H1 (cell line): ENCODE results near the gene CDT1. TPM values are rescaled to one million over a fixed set of nuclear protein-coding genes. Genes with fewer than 3 reads are reported as not detected.

Source experiments
- CTCF ChIA-PET: fragments of 300-600 bp; sonication (Branson Sonifier 250); formaldehyde crosslinking; loops from one replicate; lab custom pipeline; 2021; ENCODE audit not compliant: partially characterized antibody; lab: Charles Lee
- POLR2A ChIA-PET: fragments of 300-600 bp; sonication (Branson Sonifier 250); formaldehyde crosslinking; loops from one replicate; lab custom pipeline; 2021; ENCODE audit warnings: inconsistent platforms; ENCODE audit not compliant: partially characterized antibody; lab: Charles Lee
- DNase-seq, 2 experiments: peaks; one replicate each; pipeline versions ENCODE4 v3.0.0 to v3.0.0-alpha.2; 2010 to 2022; ENCODE audit warnings: low spot score in 2 of 2, low read depth in 1 of 2, mixed read lengths in 1 of 2
- FAIRE-seq: peaks from 2 replicates; lab custom pipeline; 2011; peaks lifted over from hg19 to GRCh38; lab: Jason Lieb, UNC
- H2AFZ ChIP-seq: 2 replicates; pipeline ENCODE4 v1.8.1; 2012; ENCODE audit warnings: low read length, inconsistent platforms
- H2AK5ac ChIP-seq: 2 replicates; pipeline ENCODE4 v1.6.1; 2013; ENCODE audit warnings: low read depth, low read length
- H2BK120ac ChIP-seq: replicated peaks from 2 replicates; pipeline ENCODE3; 2013; ENCODE audit warnings: low read depth, low read length, inconsistent platforms
- H2BK12ac ChIP-seq: 2 replicates; pipeline ENCODE4 v1.6.1; 2013; ENCODE audit warnings: low read depth, low read length
- H2BK15ac ChIP-seq: 2 replicates; pipeline ENCODE4 v1.6.1; 2013; ENCODE audit warnings: low read length
- H2BK20ac ChIP-seq: 2 replicates; pipeline ENCODE4 v1.6.1; 2013; ENCODE audit warnings: low read length
- H2BK5ac ChIP-seq: 2 replicates; pipeline ENCODE4 v1.6.1; 2013; ENCODE audit warnings: low read depth, low read length
- H3K14ac ChIP-seq: 2 replicates; pipeline ENCODE4 v1.6.1; 2013; ENCODE audit warnings: inconsistent platforms; ENCODE audit not compliant: insufficient read length
- H3K18ac ChIP-seq: 2 replicates; pipeline ENCODE4 v1.6.1; 2013; ENCODE audit warnings: low read length; ENCODE audit errors: extremely low read depth
- H3K23ac ChIP-seq: 2 replicates; pipeline ENCODE4 v1.6.1; 2013; ENCODE audit warnings: inconsistent platforms; ENCODE audit not compliant: insufficient read length
- H3K23me2 ChIP-seq: 2 replicates; pipeline ENCODE4 v1.6.1; 2013; ENCODE audit warnings: low read depth, low read length
- H3K27ac ChIP-seq: 2 replicates; pipeline ENCODE4 v1.6.1; 2011; ENCODE audit warnings: low read depth, low read length, inconsistent platforms
- H3K27me3 ChIP-seq, 4 experiments: replicated peaks in 1 of 4; 1 replicate in 1 of 4; 2 replicates in 3 of 4; pipeline versions ENCODE4 v1.6.1 to v1.8.1; 2011 to 2013; ENCODE audit warnings: low read length in 3 of 4, mild to moderate bottlenecking in 3 of 4, inconsistent platforms in 2 of 4, mixed read lengths in 2 of 4, moderate library complexity in 1 of 4; ENCODE audit not compliant: control insufficient read depth in 3 of 4, insufficient read depth in 3 of 4; ENCODE audit errors: extremely low read depth in 1 of 4
- H3K36me3 ChIP-seq, 4 experiments: 2 replicates each; pipeline versions ENCODE4 v1.6.1 to v1.8.1; 2011 to 2013; ENCODE audit warnings: mild to moderate bottlenecking in 4 of 4, low read length in 3 of 4, moderate library complexity in 2 of 4, control low read depth in 1 of 4, inconsistent platforms in 1 of 4; ENCODE audit not compliant: insufficient read depth in 4 of 4, control insufficient read depth in 2 of 4
- H3K4ac ChIP-seq: replicated peaks from 2 replicates; pipeline ENCODE3; 2013; ENCODE audit warnings: low read length, low read depth, mixed read lengths, inconsistent platforms; ENCODE audit not compliant: insufficient read length
- H3K4me1 ChIP-seq, 4 experiments: replicated peaks in 1 of 4; 1 replicate in 1 of 4; 2 replicates in 3 of 4; pipeline versions ENCODE4 v1.6.1 to v1.8.1; 2011 to 2013; ENCODE audit warnings: low read length in 3 of 4, inconsistent platforms in 2 of 4, mixed read lengths in 1 of 4; ENCODE audit not compliant: insufficient read depth in 4 of 4, control insufficient read depth in 3 of 4
- H3K4me2 ChIP-seq, 2 experiments: 2 replicates each; pipeline versions ENCODE4 v1.6.1 to v1.8.1; 2011 to 2013; ENCODE audit warnings: low read depth in 2 of 2, low read length in 2 of 2, control low read depth in 1 of 2, inconsistent platforms in 1 of 2, mild to moderate bottlenecking in 1 of 2; ENCODE audit not compliant: insufficient read depth in 1 of 2
- H3K4me3 ChIP-seq, 4 experiments: fragments of 200-600, 300-600 bp in 1 of 4; sonication (generic), shearing (Covaris generic), sonication (Bioruptor Twin) in 1 of 4; 2 replicates each; pipeline versions ENCODE4 v1.5.1 to v1.8.1; 2011 to 2016; ENCODE audit warnings: low read length in 4 of 4, low read depth in 3 of 4, control low read depth in 2 of 4, inconsistent platforms in 2 of 4, mild to moderate bottlenecking in 2 of 4, mixed read lengths in 1 of 4, moderate library complexity in 1 of 4; ENCODE audit not compliant: insufficient read depth in 2 of 4; ENCODE audit errors: extremely low read depth in 1 of 4
- H3K56ac ChIP-seq: replicated peaks from 2 replicates; pipeline ENCODE3; 2013; ENCODE audit warnings: low read depth, mild to moderate bottlenecking, mixed read lengths, low read length, inconsistent platforms; ENCODE audit not compliant: insufficient read length
- H3K79me1 ChIP-seq: 2 replicates; pipeline ENCODE4 v1.6.1; 2013; ENCODE audit warnings: low read depth, low read length, control low read depth
- H3K79me2 ChIP-seq, 2 experiments: 2 replicates each; pipeline versions ENCODE4 v1.6.1 to v1.8.1; 2012 to 2013; ENCODE audit warnings: low read length in 2 of 2, mild to moderate bottlenecking in 2 of 2, inconsistent platforms in 1 of 2; ENCODE audit not compliant: insufficient read depth in 2 of 2, control insufficient read depth in 1 of 2
- H3K9ac ChIP-seq, 4 experiments: replicated peaks in 1 of 4; 1 replicate in 1 of 4; 2 replicates in 3 of 4; pipeline versions ENCODE4 v1.6.1 to v1.8.1; 2011 to 2013; ENCODE audit warnings: low read depth in 3 of 4, low read length in 3 of 4, control low read depth in 2 of 4, mild to moderate bottlenecking in 2 of 4, moderate library complexity in 2 of 4, inconsistent platforms in 1 of 4; ENCODE audit errors: extremely low read depth in 1 of 4
- H3K9me3 ChIP-seq, 2 experiments: 2 replicates each; pipeline versions ENCODE4 v1.6.1 to v1.8.1; 2012 to 2013; ENCODE audit warnings: mild to moderate bottlenecking in 2 of 2, moderate library complexity in 2 of 2, control low read depth in 1 of 2, inconsistent platforms in 1 of 2, low read depth in 1 of 2, low read length in 1 of 2, mixed read lengths in 1 of 2; ENCODE audit not compliant: insufficient read depth in 2 of 2
- H4K20me1 ChIP-seq, 2 experiments: replicated peaks in 1 of 2; 2 replicates each; pipeline versions ENCODE3 to v1.8.1; 2011 to 2013; ENCODE audit warnings: inconsistent platforms in 2 of 2, low read length in 2 of 2, mild to moderate bottlenecking in 1 of 2; ENCODE audit not compliant: insufficient read depth in 2 of 2, control insufficient read depth in 1 of 2
- H4K5ac ChIP-seq: 2 replicates; pipeline ENCODE4 v1.6.1; 2013; ENCODE audit warnings: low read length, low read depth, mixed read lengths, inconsistent platforms; ENCODE audit not compliant: insufficient read length
- H4K8ac ChIP-seq: 2 replicates; pipeline ENCODE4 v1.8.0; 2013; ENCODE audit warnings: mild to moderate bottlenecking, moderate library complexity, low read length, inconsistent platforms; ENCODE audit not compliant: insufficient read depth; ENCODE audit errors: extremely low read depth
- H4K91ac ChIP-seq: replicated peaks from 2 replicates; pipeline ENCODE3; 2013; ENCODE audit warnings: low read length, mixed read lengths, inconsistent platforms; ENCODE audit not compliant: insufficient read length
- ASH2L ChIP-seq: fragments of 200-600, 300-600 bp; sonication (generic); IDR thresholded peaks from one replicate; pipeline ENCODE4 v1.7.1; 2017; ENCODE audit warnings: low read length
- CBX8 ChIP-seq: fragments of 300-800, 300-1000 bp; sonication (generic); IDR thresholded peaks from 2 replicates; pipeline ENCODE4 v1.7.1; 2016; ENCODE audit warnings: low read depth, low read length, borderline replicate concordance
- CEBPB ChIP-seq: IDR thresholded peaks from 2 replicates; pipeline ENCODE4 v1.6.1; 2012; ENCODE audit warnings: low read depth, low read length
- EGR1 ChIP-seq: IDR thresholded peaks from 2 replicates; pipeline ENCODE4 v1.6.1; 2011; ENCODE audit warnings: low read depth, low read length, borderline replicate concordance
- FOSL1 ChIP-seq: IDR thresholded peaks from 2 replicates; pipeline ENCODE4 v1.6.1; 2011; ENCODE audit warnings: mild to moderate bottlenecking, low read depth, low read length, moderate library complexity; ENCODE audit not compliant: insufficient read depth
- PHF8 ChIP-seq: fragments of 200-600 bp; sonication (generic); conservative IDR thresholded peaks from 2 replicates; pipeline ENCODE4 v1.7.1; 2012; ENCODE audit warnings: low read depth, mild to moderate bottlenecking, inconsistent platforms, low read length, moderate library complexity
- POLR2A ChIP-seq, 2 experiments: IDR thresholded peaks; 1 replicate in 1 of 2; 2 replicates in 1 of 2; pipeline ENCODE4 v1.6.1; 2011; ENCODE audit warnings: low read depth in 2 of 2, low read length in 2 of 2, mild to moderate bottlenecking in 2 of 2; ENCODE audit errors: control extremely low read depth in 1 of 2
- RXRA ChIP-seq: IDR thresholded peaks from 2 replicates; pipeline ENCODE4 v1.6.1; 2011; ENCODE audit warnings: low read depth, mild to moderate bottlenecking, low read length, moderate library complexity; ENCODE audit not compliant: insufficient read depth
- SAP30 ChIP-seq: fragments of 300-600 bp; sonication (generic); IDR thresholded peaks from 2 replicates; pipeline ENCODE4 v1.7.1; 2012; ENCODE audit warnings: low read length, moderate library complexity, mild to moderate bottlenecking, inconsistent platforms; ENCODE audit not compliant: insufficient read depth, insufficient replicate concordance
- TCF12 ChIP-seq: IDR thresholded peaks from 2 replicates; pipeline ENCODE4 v1.6.1; 2011; ENCODE audit warnings: low read depth, mild to moderate bottlenecking, low read length
- WGBS, 2 experiments: shearing (Covaris generic) in 1 of 2; methylation state at CpG; one replicate each; pipeline versions ENCODE4 v1.1.6 to v1.1.7; 2013 to 2015; ENCODE audit warnings: low lambda C conversion rate in 2 of 2, mixed read lengths in 2 of 2, inconsistent platforms in 1 of 2, low coverage in 1 of 2, missing lambda C conversion rate in 1 of 2; ENCODE audit not compliant: insufficient replicate concordance in 2 of 2, insufficient coverage in 1 of 2, insufficient read length in 1 of 2; ENCODE audit errors: extremely low coverage in 1 of 2, missing lambda C conversion rate in 1 of 2; 5-methylcytosine and 5-hydroxymethylcytosine counted together
- polyA plus RNA-seq, 7 experiments: library from polyadenylated mRNA; depleted of rRNA in 3 of 7; stranded (reverse) in 5 of 7; unstranded in 2 of 7; fragments of >200 nt in 5 of 7; fragments of 200-250 nt in 2 of 7; gene quantifications; 1 replicate in 5 of 7; 2 replicates in 1 of 7; 4 replicates in 1 of 7; pipeline versions ENCODE4 v1.2.1 to v1.2.3, GENCODE V29; 2011 to 2013; ENCODE audit warnings: missing spikeins in 2 of 7, mixed read lengths in 2 of 7
- total RNA-seq: library from RNA; stranded (reverse); fragmentation: NEBNext Ultra II Directional; extraction: Animal tissue kit (Norgen Biotek cat#: 25700); gene quantifications from 2 replicates; pipeline ENCODE4 v1.2.1, GENCODE V29; 2021

CDT1 gene
- total and polyA plus RNA-seq, 2 of the 8 experiments (the other 6 are each of a cell fraction or from before 2014, with no cell fraction given): 76.7 to 95.4 TPM

DNA sequence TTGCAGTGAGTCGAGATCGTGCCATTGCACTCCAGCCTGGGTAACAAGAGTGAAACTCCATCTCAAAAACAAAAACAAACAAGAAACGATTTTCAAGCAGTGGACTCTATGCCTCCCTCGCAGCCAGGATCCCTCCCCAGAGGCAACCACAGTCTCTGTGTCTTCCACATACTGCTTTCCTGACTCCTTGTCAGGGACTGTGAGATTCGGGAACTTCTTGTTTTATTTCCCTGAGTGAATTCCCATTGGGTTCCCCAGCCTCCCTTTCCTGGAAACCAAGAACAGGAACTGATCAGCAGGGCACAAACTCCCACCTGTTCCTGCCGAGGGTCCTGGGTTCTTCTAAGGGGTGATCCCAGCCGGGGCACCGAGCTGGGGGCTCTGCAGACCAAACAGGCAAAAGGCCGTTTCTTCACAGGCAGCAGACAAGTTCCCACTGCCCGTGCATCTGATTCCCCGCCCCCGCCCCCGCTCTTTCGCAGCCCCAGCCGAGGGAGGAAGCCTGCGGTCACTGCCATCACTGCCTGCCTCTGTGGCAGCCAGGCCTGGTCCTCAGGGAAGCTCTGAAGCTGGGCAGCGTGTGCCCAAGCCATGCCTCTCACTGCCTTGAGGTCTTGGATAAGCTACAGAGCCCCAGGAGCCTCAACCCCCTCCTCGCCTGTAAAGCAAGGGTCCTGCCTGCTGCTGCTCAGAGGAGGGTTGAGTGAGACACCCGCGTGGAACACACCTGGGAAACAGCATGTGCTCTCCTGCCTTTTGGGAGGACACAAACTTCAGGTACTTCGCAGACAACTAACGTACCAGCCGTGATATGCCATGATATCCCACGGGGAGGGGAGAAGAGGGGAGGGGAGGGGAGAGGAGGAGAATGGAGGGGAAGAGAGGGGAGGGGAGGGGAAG is 13.0 kb upstream of the CDT1 start:
- Histone ChIP-seq H4K20me1 (no peaks in the 10 kb centered on the region), H2BK5ac (peak overlapping the region; percentile 67; the same call in 1 of the 2 replicates), H4K5ac (peak overlapping the region; percentile 70), H3K4ac (no peak overlapping the region), H4K8ac (no peak overlapping the region), H2BK120ac (peak overlapping the region; percentile 69), H3K4me1 (peaks cover 0 to 26% (median 18%) of the 10 kb centered on the region in 4 experiments; a peak in 6 of 7 replicates), H3K27ac (no peak overlapping the region), H2BK12ac (peak overlapping the region; percentile 95; the same call in 1 of the 2 replicates), H2BK20ac (peak overlapping the region; percentile 87; the same call in 1 of the 2 replicates), H3K18ac (peak overlapping the region; percentile 72), H3K23me2 (peaks cover 2% of the 10 kb centered on the region; the same call in 1 of the 2 replicates), H4K91ac (peak overlapping the region; percentile 84), H3K79me1 (no peaks in the 10 kb centered on the region), H3K36me3 (no peaks in the 10 kb centered on the region), H2AK5ac (peak overlapping the region; percentile 59; the same call in 1 of the 2 replicates), H3K4me3 (no peak overlapping the region), H2BK15ac (peak overlapping the region; percentile 99), H2AFZ (no peak overlapping the region; the same call in 1 of the 2 replicates), H3K9ac (no peak overlapping the region), H3K9me3 (no peaks in the 10 kb centered on the region), H3K4me2 (peak overlapping the region; percentile 33 to 53), H3K56ac (no peak overlapping the region), H3K23ac (no peak overlapping the region), H3K14ac (no peak overlapping the region), H3K27me3 (peaks cover 0 to 3% (median 2%) of the 10 kb centered on the region in 4 experiments; a peak in 3 of 7 replicates), H3K79me2 (no peaks in the 10 kb centered on the region)
- 49% methylated on average over 19 of the region's 24 CpGs; no CpG with 5 or more reads in 1 of the 2 experiments for WGBS, 2 experiments
- ChIA-PET CTCF (interaction anchor here (0.7 kb wide), 1 partner anchor 89 kb away, joined by 3 read pairs; no protein-coding TSS in a partner anchor), POLR2A (interaction anchor here (1.4 kb wide), 1 partner anchor 9 kb away, joined by 3 read pairs; no protein-coding TSS in a partner anchor)
- no peak for FAIRE-seq
- TF ChIP-seq CEBPB (no peak), PHF8 (no peak), ASH2L (peak; percentile 6), RXRA (no peak), POLR2A (IDR thresholded peaks at IDR 0.05; ENCODE audit: control extremely low read depth in 1 of 2, low read depth in 2 of 2, low read length in 2 of 2) (no peak), FOSL1 (no peak), CBX8 (no peak), SAP30 (no peak), TCF12 (no peak), EGR1 (peak; percentile 18; the same call in 1 of the 2 replicates)
- peak in 1 of 2 experiments; percentile 61 for DNase-seq
